WTC11 (cell line): ENCODE data around the gene FERMT2. TPM values are rescaled to one million over a fixed set of nuclear protein-coding genes. Genes with fewer than 3 reads are reported as not detected.
A peak's percentile ranks its signal among the peaks of the same experiment; 100 is the strongest.

Experiments
- ATAC-seq: fragments of 200-7000 bp; cut with Tn5 transposase; 2 replicates; pipeline ENCODE4 v1.10.0; 2021; ENCODE audit warnings: mild to moderate bottlenecking, moderate library complexity
- CTCF ChIA-PET: fragments of 300-600 bp; sonication (Branson Sonifier 250); formaldehyde crosslinking; loops from one replicate; lab custom pipeline; 2021; ENCODE audit warnings: antibody characterized with exemption; lab: Charles Lee
- POLR2A ChIA-PET: fragments of 350-600 bp; sonication (Branson Sonifier 250); formaldehyde crosslinking; loops from one replicate; lab custom pipeline; 2021; ENCODE audit warnings: antibody characterized with exemption; lab: Charles Lee
- DNase-seq: peaks from one replicate; pipeline ENCODE4 v3.0.0; 2021; ENCODE audit warnings: low spot score
- H3K27ac Mint-ChIP-seq: 2 replicates; pipeline ENCODE4 v1.8.0; 2021; ENCODE audit warnings: mixed read lengths
- H3K27me3 Mint-ChIP-seq: 2 replicates; pipeline ENCODE4 v1.8.0; 2021; ENCODE audit warnings: low read depth, mild to moderate bottlenecking, moderate library complexity, mixed read lengths
- H3K36me3 Mint-ChIP-seq: 2 replicates; pipeline ENCODE4 v1.8.0; 2021; ENCODE audit warnings: mixed read lengths
- H3K4me1 Mint-ChIP-seq: 2 replicates; pipeline ENCODE4 v1.8.0; 2022; ENCODE audit warnings: mixed read lengths
- H3K4me3 Mint-ChIP-seq: 2 replicates; pipeline ENCODE4 v1.8.0; 2021; ENCODE audit warnings: mild to moderate bottlenecking, moderate library complexity, mixed read lengths
- H3K9me3 Mint-ChIP-seq: 2 replicates; pipeline ENCODE4 v1.8.0; 2021; ENCODE audit warnings: mixed read lengths
- ATF6 ChIP-seq: sonication (generic); formaldehyde crosslinking; IDR thresholded peaks from 2 replicates; pipeline ENCODE4 v1.8.1; 2023; ENCODE audit warnings: mild to moderate bottlenecking, missing genetic modification reagents
- CTCF ChIP-seq: fragments of 200-600 bp; IDR thresholded peaks from 2 replicates; pipeline ENCODE4 v1.8.0; 2022; ENCODE audit warnings: antibody characterized with exemption
- E2F4 ChIP-seq: sonication (generic); formaldehyde crosslinking; IDR thresholded peaks from 2 replicates; pipeline ENCODE4 v1.8.1; 2022; ENCODE audit warnings: low read depth, mild to moderate bottlenecking, moderate library complexity, missing genetic modification reagents, borderline replicate concordance
- ETV6 ChIP-seq: sonication (generic); formaldehyde crosslinking; IDR thresholded peaks from 2 replicates; pipeline ENCODE4 v1.8.1; 2022; ENCODE audit warnings: mild to moderate bottlenecking, missing genetic modification reagents
- GTF2I ChIP-seq: fragments of 250-450 bp; sonication (Bioruptor Pico); conservative IDR thresholded peaks from 2 replicates; pipeline ENCODE4 v1.4.0; 2021; ENCODE audit warnings: mild to moderate bottlenecking
- HMGXB4 ChIP-seq: sonication (generic); formaldehyde crosslinking; IDR thresholded peaks from 2 replicates; pipeline ENCODE4 v1.8.1; 2023; ENCODE audit warnings: mild to moderate bottlenecking, moderate library complexity, missing genetic modification reagents
- JUN ChIP-seq: sonication (generic); formaldehyde crosslinking; IDR thresholded peaks from 2 replicates; pipeline ENCODE4 v1.8.0; 2023; ENCODE audit warnings: mild to moderate bottlenecking, missing genetic modification reagents
- KAT7 ChIP-seq: sonication (generic); formaldehyde crosslinking; IDR thresholded peaks from 2 replicates; pipeline ENCODE4 v1.8.1; 2023; ENCODE audit warnings: missing genetic modification reagents, mild to moderate bottlenecking, borderline replicate concordance
- MAX ChIP-seq: sonication (generic); formaldehyde crosslinking; IDR thresholded peaks from 2 replicates; pipeline ENCODE4 v1.8.0; 2022; ENCODE audit warnings: mild to moderate bottlenecking, missing genetic modification reagents
- MXD4 ChIP-seq: fragments of 250-450 bp; sonication (Bioruptor Pico); IDR thresholded peaks from 2 replicates; pipeline ENCODE4 v1.8.0; 2021; ENCODE audit warnings: mild to moderate bottlenecking, moderate library complexity, borderline replicate concordance
- NFYB ChIP-seq: sonication (generic); formaldehyde crosslinking; conservative IDR thresholded peaks from 2 replicates; pipeline ENCODE4 v1.8.0; 2022; ENCODE audit warnings: low read depth, missing genetic modification reagents
- NR1H2 ChIP-seq: sonication (generic); formaldehyde crosslinking; IDR thresholded peaks from 2 replicates; pipeline ENCODE4 v1.9.0; 2021; ENCODE audit warnings: mild to moderate bottlenecking, moderate library complexity, missing genetic modification reagents
- NR3C1 ChIP-seq: sonication (generic); formaldehyde crosslinking; conservative IDR thresholded peaks from 2 replicates; pipeline ENCODE4 v1.8.1; 2023; ENCODE audit warnings: low read depth, mild to moderate bottlenecking, missing genetic modification reagents
- RORB ChIP-seq: fragments of 250-450 bp; sonication (Bioruptor Pico); IDR thresholded peaks from 2 replicates; pipeline ENCODE4 v1.9.0; 2021; ENCODE audit warnings: mild to moderate bottlenecking
- SMAD4 ChIP-seq: sonication (generic); formaldehyde crosslinking; IDR thresholded peaks from 2 replicates; pipeline ENCODE4 v1.8.0; 2022; ENCODE audit warnings: mild to moderate bottlenecking, missing genetic modification reagents
- SOX15 ChIP-seq: fragments of 250-450 bp; sonication (Bioruptor Pico); IDR thresholded peaks from 2 replicates; pipeline ENCODE4 v1.9.0; 2021; ENCODE audit warnings: mild to moderate bottlenecking
- SP1 ChIP-seq: sonication (generic); formaldehyde crosslinking; conservative IDR thresholded peaks from 2 replicates; pipeline ENCODE4 v1.8.1; 2022; ENCODE audit warnings: missing genetic modification reagents
- STAT6 ChIP-seq: sonication (generic); formaldehyde crosslinking; conservative IDR thresholded peaks from 2 replicates; pipeline ENCODE4 v1.8.1; 2023; ENCODE audit warnings: mild to moderate bottlenecking, low read depth, missing genetic modification reagents, moderate library complexity
- TCF7 ChIP-seq: sonication (generic); formaldehyde crosslinking; IDR thresholded peaks from 2 replicates; pipeline ENCODE4 v1.8.0; 2022; ENCODE audit warnings: mild to moderate bottlenecking, low read depth, missing genetic modification reagents, moderate library complexity
- TEAD1 ChIP-seq: sonication (generic); formaldehyde crosslinking; IDR thresholded peaks from 2 replicates; pipeline ENCODE4 v1.8.0; 2022; ENCODE audit warnings: mild to moderate bottlenecking, missing genetic modification reagents
- TEAD4 ChIP-seq: sonication (generic); formaldehyde crosslinking; IDR thresholded peaks from 2 replicates; pipeline ENCODE4 v1.8.0; 2022; ENCODE audit warnings: mild to moderate bottlenecking, missing genetic modification reagents
- ZNF219 ChIP-seq: sonication (generic); formaldehyde crosslinking; IDR thresholded peaks from 2 replicates; pipeline ENCODE4 v1.8.0; 2023; ENCODE audit warnings: missing genetic modification reagents, mild to moderate bottlenecking, borderline replicate concordance
- ZNF232 ChIP-seq: sonication (generic); formaldehyde crosslinking; IDR thresholded peaks from 2 replicates; pipeline ENCODE4 v1.8.0; 2022; ENCODE audit warnings: mild to moderate bottlenecking, missing genetic modification reagents
- ZNF423 ChIP-seq: fragments of 250-450 bp; sonication (Bioruptor Pico); IDR thresholded peaks from 2 replicates; pipeline ENCODE4 v2.1.2; 2022; ENCODE audit warnings: mild to moderate bottlenecking, moderate library complexity
- ZNF532 ChIP-seq: fragments of 250-450 bp; sonication (Bioruptor Pico); IDR thresholded peaks from 2 replicates; pipeline ENCODE4 v1.9.0; 2021; ENCODE audit warnings: mild to moderate bottlenecking, borderline replicate concordance
- total RNA-seq: library from RNA; stranded (reverse); gene quantifications from 3 replicates; pipeline ENCODE4 v1.2.3, GENCODE V29; 2021

The FERMT2 gene
- total RNA-seq, 1 experiment from 2014 or later = 92.8 TPM

- DNase-seq (no peak), ATAC-seq (no peak)
- ChIA-PET POLR2A (no interaction called here), CTCF (interaction anchor here (1.6 kb wide), 1 partner anchor 23 kb away, joined by 4 read pairs; no protein-coding TSS in a partner anchor)
- Mint-ChIP-seq H3K27ac (peak overlapping the region; percentile 2; the same call in 1 of the 2 replicates), H3K4me1 (peaks cover 40% of the 10 kb centered on the region), H3K4me3 (no peak overlapping the region), H3K9me3 (no peaks in the 10 kb centered on the region), H3K36me3 (no peaks in the 10 kb centered on the region), H3K27me3 (no peaks in the 10 kb centered on the region)
- TF ChIP-seq SP1 (CRISPR knock-in tag) (no peak), NR1H2 (CRISPR knock-in tag) (no peak), ATF6 (CRISPR knock-in tag) (no peak), ZNF232 (no peak), ZNF423 (CRISPR knock-in tag) (no peak), E2F4 (CRISPR knock-in tag) (no peak), NR3C1 (CRISPR knock-in tag) (no peak), ZNF219 (CRISPR knock-in tag) (no peak), JUN (CRISPR knock-in tag) (no peak), NFYB (no peak), CTCF (no peak), MAX (CRISPR knock-in tag) (no peak), ETV6 (CRISPR knock-in tag) (no peak), ZNF532 (no peak), SOX15 (CRISPR knock-in tag) (no peak), KAT7 (no peak), GTF2I (CRISPR knock-in tag) (no peak), SMAD4 (no peak)
Observed at GRCh38 chr14:52937869-52938268, 13.0 kb downstream of the FERMT2 start.

- Mint-ChIP-seq H3K36me3 (no peaks in the 10 kb centered on the region), H3K9me3 (no peaks in the 10 kb centered on the region), H3K27me3 (no peaks in the 10 kb centered on the region), H3K27ac (peak overlapping the region; percentile 2), H3K4me1 (peaks cover 43% of the 10 kb centered on the region), H3K4me3 (no peak overlapping the region)
- ChIA-PET POLR2A (no interaction called here), CTCF (no interaction called here)
- no peak for DNase-seq
- no peak for ATAC-seq
- TF ChIP-seq TEAD1 (CRISPR knock-in tag) (no peak), MXD4 (CRISPR knock-in tag) (no peak), RORB (CRISPR knock-in tag) (no peak), TCF7 (no peak), STAT6 (CRISPR knock-in tag) (no peak), TEAD4 (CRISPR knock-in tag) (no peak), HMGXB4 (CRISPR knock-in tag) (no peak)
Observed at GRCh38 chr14:52937306-52937705, 13.5 kb downstream of the FERMT2 start.
